ENCODE measurements around the gene THUMPD2.

GRCh38 chr2:39821871-39822270 is 42.8 kb upstream of the THUMPD2 start:
- TF ChIP-seq CTCF (IDR thresholded peaks at IDR 0.05 in 4 of 5, conservative IDR thresholded peaks at IDR 0.05 in 1 of 5) (no peak), POLR2A (IDR thresholded peaks at IDR 0.05) (no peak)

Measured in gastrocnemius medialis (tissue), 4 donors.